NCI-H146 (cell line): Measurements from ENCODE around the gene PLAGL1.

Experiments
- DNase-seq: peaks from one replicate; lab custom pipeline; 2025; lab: John Stamatoyannopoulos, UW

PLAGL1 gene

GRCh38 chr6:143966312-143966711 lies 41.7 kb downstream of the PLAGL1 start:
- DNase-seq: no peak

GRCh38 chr6:143965503-143966171 lies 42.4 kb downstream of the PLAGL1 start:
- DNase-seq: no peak

GRCh38 chr6:143964674-143965081 lies 43.4 kb downstream of the PLAGL1 start:
- DNase-seq: no peak

GRCh38 chr6:143963158-143963919 lies 44.7 kb downstream of the PLAGL1 start:
- no peak for DNase-seq

- DNase-seq: no peak
Measured at GRCh38 chr6:143961886-143962878, 45.9 kb downstream of the PLAGL1 start.

GRCh38 chr6:143961066-143961465 lies 47.0 kb downstream of the PLAGL1 start:
- DNase-seq: no peak

GRCh38 chr6:143959927-143960326 lies 48.1 kb downstream of the PLAGL1 start:
- no peak for DNase-seq

GRCh38 chr6:143958839-143959399 lies 49.1 kb downstream of the PLAGL1 start:
- no peak for DNase-seq

GRCh38 chr6:143957679-143958274 lies 50.3 kb downstream of the PLAGL1 start:
- no peak for DNase-seq

- DNase-seq: no peak
Measured at GRCh38 chr6:143955971-143956370, 52.1 kb downstream of the PLAGL1 start.

- no peak for DNase-seq
Measured at GRCh38 chr6:143953922-143954321, 54.1 kb downstream of the PLAGL1 start.

- DNase-seq: no peak
Measured at GRCh38 chr6:143952947-143953701, 54.9 kb downstream of the PLAGL1 start.

GRCh38 chr6:143952060-143952778 lies 55.8 kb downstream of the PLAGL1 start:
- no peak for DNase-seq

- no peak for DNase-seq
Measured at GRCh38 chr6:143950875-143951274, 57.2 kb downstream of the PLAGL1 start.

GRCh38 chr6:143949962-143950361 lies 58.1 kb downstream of the PLAGL1 start:
- no peak for DNase-seq

GRCh38 chr6:143949535-143949934 lies 58.5 kb downstream of the PLAGL1 start:
- no peak for DNase-seq

GRCh38 chr6:143948208-143948607 lies 59.9 kb downstream of the PLAGL1 start:
- no peak for DNase-seq

- DNase-seq: peak; percentile 80
Measured at GRCh38 chr6:143941852-143942627, 66.0 kb downstream of the PLAGL1 start.

GRCh38 chr6:143940011-143940597 lies 68.0 kb downstream of the PLAGL1 start:
- DNase-seq: peak; percentile 59
